CD4-positive, alpha-beta T cell treated with Interleukin-1 beta for 1 hour (primary cell): ENCODE data around the gene RNF145.

Experiments
- DNase-seq, 2 donors: peaks; one replicate each; pipeline ENCODE4 v3.0.0-alpha.2; 2020 to 2022

RNF145 gene

GRCh38 chr5:159217236-159217635 is 7.9 kb upstream of the RNF145 start:
- no peak for DNase-seq

- DNase-seq: no peak
Observed at GRCh38 chr5:159216454-159216853, 7.1 kb upstream of the RNF145 start.

- no peak for DNase-seq
Observed at GRCh38 chr5:159215886-159216285, 6.5 kb upstream of the RNF145 start.

GRCh38 chr5:159214486-159215271 is 5.3 kb upstream of the RNF145 start:
- no peak for DNase-seq

- DNase-seq: no peak
Observed at GRCh38 chr5:159212657-159213462, 3.5 kb upstream of the RNF145 start.

- DNase-seq: no peak
Observed at GRCh38 chr5:159211729-159212174, 2.4 kb upstream of the RNF145 start.

- no peak for DNase-seq
Observed at GRCh38 chr5:159210846-159211245, 1.5 kb upstream of the RNF145 start.

- DNase-seq: peak in 1 of 2 donors; percentile 28
Observed at GRCh38 chr5:159210210-159210661, 883 bp upstream of the RNF145 start.

GRCh38 chr5:159208514-159209437 is 577 bp downstream of the RNF145 start:
- DNase-seq: no peak

GRCh38 chr5:159207686-159208513 is 1.5 kb downstream of the RNF145 start:
- peak; percentile 82 to 87 for DNase-seq

GRCh38 chr5:159207222-159207685 is 2.1 kb downstream of the RNF145 start:
- no peak for DNase-seq

GRCh38 chr5:159206818-159207217 is 2.5 kb downstream of the RNF145 start:
- no peak for DNase-seq

GRCh38 chr5:159206368-159206767 is 3.0 kb downstream of the RNF145 start:
- no peak for DNase-seq

GRCh38 chr5:159203351-159203750 is 6.0 kb downstream of the RNF145 start:
- DNase-seq: no peak

- DNase-seq: no peak
Observed at GRCh38 chr5:159202151-159202550, 7.2 kb downstream of the RNF145 start.

GRCh38 chr5:159199780-159200179 is 9.6 kb downstream of the RNF145 start:
- DNase-seq: no peak

GRCh38 chr5:159199225-159199624 is 10.1 kb downstream of the RNF145 start:
- no peak for DNase-seq

- peak in 1 of 2 donors; percentile 34 for DNase-seq
Observed at GRCh38 chr5:159198063-159199036, 11.0 kb downstream of the RNF145 start.

GRCh38 chr5:159195775-159196174 is 13.6 kb downstream of the RNF145 start:
- DNase-seq: no peak

- no peak for DNase-seq
Observed at GRCh38 chr5:159190170-159190569, 19.2 kb downstream of the RNF145 start.
